HG03575 (cell line): ENCODE results near the gene PFKP.
"Not testable (repeated sequence)": the region's sequence is repeated elsewhere in the genome, so short reads cannot be mapped to it uniquely, and the experiment has no call there.

Source experiments
- ATAC-seq: cut with Tn5 transposase; IDR thresholded peaks from one replicate; pipeline ENCODE4 v1.9.1; 2021; ENCODE audit not compliant: unreplicated experiment, insufficient number of reproducible peaks, low FRiP score; ENCODE audit errors: extremely low read depth

PFKP gene

DNA sequence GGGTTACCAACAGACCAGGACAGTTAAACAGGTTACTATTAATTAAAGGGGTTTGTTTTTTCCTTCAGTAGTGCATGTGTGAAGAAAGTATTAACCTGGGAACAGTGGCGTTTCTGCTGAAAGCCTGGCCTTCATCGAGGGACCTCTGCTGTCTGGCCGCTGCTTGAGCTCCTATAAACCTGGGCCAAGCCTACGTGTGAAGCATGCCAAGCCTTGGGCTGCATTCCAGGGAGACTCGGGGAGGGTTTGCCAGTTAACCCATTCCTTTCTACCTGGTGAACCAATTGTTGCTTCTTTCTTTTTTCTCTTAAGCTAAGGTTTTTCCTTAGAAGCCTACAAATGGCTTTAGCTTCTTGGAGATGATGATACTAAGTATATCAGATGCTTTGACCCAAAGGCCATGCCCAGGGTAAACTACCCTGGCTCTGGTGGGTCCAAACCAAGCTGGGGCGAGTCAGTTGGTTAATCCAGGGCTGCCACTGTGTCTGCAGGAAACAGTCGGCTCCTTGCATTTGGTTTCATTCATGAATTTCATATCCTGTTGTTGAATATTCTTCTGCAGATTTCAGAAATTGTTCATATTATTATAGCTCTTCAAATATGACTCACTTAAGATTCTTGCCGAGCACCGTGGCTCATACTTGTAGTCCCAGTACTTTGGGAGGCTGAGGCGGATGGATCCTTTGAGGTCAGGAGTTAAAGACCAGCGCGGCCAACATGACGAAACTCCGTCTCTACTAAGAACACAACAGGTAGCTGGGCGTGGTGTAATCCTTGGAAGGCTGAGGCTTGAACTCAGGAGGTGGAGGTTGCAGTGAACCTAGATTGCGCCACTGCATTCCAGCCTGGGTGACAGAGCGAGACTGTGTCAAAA, 23.8 kb downstream of the PFKP start:
- no peak for ATAC-seq

DNA sequence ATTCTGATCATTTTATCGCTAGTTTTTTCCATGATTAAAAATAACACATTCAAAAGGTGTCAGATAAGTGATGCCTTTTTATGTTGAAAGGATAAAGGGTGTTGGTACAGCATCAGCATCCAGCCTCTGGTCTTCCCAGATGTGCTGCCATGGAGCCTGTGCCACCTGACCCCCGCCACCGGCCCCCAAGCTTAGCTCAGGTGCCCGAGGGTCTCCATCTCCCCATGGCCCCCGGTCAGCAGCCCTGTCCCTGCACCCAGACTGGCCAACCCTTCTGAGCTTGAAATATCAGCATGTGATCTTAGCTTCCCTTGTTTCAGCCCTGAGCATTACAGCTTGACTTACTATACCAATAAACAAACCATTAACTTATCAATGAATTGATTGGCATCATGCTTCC, 24.6 kb downstream of the PFKP start:
- ATAC-seq: no peak

DNA sequence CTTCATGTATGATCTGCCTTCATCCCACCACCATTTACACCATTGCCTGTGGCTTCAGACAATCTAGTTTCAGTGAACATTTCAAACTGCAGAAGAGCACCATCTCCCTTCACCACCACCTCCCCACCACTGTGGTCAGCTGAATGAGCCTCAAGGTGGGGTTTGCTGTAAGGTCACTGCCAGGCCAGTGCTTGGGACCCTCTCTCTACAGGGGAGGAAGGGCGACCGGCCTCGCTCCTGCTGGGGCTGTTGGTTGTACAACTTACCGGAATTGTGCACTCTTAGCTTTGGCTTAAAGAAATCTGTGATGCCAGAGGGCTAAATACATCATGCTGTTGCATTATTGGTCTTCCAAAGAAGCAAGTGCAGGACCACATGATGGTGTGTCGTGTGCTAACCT, 26.6 kb downstream of the PFKP start:
- no peak for ATAC-seq

DNA sequence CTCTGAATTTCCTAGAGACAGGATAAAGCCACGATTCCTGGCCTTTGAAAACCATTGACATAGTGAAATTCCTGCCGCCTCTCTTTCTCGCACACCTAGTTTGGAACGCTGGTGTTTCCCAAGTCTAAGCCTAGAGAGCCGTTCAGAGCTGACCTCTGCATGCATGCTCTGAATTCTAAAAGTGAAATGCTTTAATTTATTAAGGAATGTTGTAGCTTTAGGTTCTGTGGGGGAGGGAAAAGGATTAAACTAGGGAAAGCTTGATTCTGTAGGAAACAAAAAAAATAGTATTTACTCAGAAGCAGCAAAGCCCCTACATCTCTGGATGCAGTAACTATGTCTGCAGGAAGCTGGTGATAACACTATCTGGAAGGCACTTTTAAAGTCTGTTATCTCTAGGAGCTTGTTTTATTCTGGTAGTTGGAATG, 27.3 kb downstream of the PFKP start:
- ATAC-seq: no peak

DNA sequence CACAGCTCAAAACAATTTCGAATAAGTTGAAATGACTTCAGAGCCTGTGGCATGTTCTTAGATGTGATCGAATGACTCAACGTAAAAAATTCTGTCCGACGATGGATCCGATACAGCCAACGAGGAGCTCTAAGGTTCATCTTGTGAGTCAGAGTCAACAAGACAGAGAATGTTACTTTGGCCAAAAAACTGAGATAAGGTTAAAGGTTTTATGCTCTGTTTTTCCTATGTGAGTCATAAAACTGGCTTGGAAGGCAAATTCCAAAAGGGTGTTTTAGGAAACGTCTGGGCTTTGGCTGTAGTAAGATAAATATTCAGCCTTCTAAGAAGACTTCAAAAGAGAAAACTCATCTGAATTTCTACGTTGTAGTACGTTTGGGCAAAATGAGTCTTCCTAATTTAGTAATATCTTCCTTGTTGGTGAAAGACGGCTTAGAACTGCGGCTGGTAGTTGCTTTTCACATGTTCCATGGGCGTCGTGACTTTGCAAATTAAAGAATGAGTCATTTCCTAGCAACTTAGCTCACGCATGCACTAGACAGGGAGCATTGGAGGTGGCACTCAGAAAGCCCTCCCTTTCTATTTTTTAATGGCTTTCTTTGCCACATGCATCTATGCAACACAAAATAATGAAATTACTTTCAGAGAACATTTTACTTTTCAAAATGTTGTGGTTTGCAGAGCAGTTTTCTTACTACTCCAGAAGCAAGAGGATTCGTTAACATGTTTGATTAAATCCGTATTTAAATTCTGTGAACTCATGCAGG, 28.2 kb downstream of the PFKP start:
- ATAC-seq: no peak

DNA sequence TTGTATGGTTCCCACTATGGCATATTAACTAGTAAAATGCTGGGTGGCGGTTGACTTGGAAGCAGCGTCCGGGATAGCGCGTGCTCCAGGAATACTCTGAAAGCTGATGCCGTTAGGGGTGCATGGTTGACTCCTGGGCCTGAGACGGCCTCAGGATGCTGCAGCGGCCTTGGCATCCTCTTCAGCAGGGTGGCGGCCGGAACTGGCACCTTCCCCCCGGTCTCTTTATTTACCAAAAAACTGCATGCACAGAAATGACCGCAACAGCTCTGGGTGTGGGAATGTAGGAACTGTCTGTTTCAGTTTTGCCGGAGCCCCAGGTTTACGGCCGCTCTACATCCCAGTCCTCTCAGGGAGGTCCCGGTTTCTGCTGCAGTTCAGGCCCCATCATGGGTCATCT, 28.8 kb downstream of the PFKP start:
- no peak for ATAC-seq

DNA sequence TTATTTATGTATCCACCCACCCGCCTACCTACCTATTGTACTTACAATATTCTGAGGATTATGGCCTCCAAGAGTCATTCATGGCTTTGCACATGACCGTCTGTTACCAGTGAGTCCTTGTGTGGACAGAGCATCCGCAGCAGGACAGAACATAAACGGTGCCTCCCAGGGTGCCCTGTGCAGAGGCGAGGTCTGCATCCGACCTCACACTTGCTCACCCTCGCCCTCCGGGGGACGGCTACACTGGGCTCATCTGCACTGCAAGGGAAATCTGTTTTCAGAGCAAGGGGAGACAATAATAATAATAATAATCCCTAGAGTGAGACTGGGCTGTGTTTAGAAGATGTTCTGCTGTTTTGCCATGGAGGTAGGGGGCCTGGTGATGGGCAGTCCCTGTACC, 29.8 kb downstream of the PFKP start:
- no peak for ATAC-seq

DNA sequence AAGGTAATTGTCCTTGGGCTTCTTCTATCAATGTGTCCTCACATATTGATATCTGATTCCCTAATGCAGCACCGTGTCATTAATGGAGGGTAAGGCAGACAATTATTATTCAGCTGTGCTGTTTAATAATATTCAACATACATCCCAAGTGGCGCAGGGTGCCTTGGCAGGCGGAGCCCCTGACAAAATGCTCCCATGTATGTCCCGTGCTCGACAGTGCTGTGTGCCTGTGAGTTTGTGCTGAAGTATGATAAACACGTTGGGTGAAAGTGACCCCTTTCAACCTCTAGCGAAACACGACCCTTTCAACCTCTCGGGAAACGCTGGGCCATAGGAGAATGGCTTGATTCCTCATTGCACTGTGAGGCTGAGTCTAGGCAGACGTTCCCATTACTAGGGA, 31.3 kb downstream of the PFKP start:
- no peak for ATAC-seq

DNA sequence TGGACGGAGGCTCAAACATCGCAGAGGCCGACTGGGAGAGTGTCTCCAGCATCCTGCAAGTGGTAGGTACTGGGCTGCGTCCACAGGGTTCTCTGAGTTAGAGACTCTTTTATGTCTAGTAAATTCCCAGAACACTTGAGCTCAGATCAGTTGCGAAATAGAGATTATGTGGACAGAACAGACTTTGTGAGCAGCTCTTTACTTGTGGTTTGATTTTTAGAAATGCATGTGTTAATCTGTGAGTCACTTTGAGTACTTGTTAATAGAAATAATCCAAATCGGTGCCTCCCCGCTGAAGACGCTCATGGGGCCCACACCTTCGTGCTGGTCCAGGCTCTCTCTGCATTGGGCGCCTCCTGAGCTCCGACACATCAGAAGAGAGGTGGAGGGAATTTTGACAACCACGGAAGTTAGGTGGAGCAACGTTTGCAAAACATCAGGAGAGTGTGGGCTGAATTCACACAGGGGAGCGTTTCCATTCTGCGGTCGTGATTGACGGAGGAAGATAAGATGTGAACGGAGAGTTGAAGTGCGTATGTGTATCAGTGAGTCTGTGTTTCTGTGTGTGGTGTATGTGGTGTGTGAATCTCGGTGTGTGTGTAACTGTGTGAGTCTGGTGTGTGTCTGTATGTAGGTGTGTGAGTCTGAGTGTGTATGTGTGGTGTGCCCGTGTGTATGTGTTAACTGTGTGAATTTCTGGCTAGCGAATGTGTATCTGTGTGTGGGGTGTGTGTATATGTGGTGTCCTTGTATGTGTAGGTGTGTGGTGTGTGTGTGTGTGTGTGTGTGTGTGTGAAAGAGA, 32.1 kb downstream of the PFKP start:
- ATAC-seq: no peak

DNA sequence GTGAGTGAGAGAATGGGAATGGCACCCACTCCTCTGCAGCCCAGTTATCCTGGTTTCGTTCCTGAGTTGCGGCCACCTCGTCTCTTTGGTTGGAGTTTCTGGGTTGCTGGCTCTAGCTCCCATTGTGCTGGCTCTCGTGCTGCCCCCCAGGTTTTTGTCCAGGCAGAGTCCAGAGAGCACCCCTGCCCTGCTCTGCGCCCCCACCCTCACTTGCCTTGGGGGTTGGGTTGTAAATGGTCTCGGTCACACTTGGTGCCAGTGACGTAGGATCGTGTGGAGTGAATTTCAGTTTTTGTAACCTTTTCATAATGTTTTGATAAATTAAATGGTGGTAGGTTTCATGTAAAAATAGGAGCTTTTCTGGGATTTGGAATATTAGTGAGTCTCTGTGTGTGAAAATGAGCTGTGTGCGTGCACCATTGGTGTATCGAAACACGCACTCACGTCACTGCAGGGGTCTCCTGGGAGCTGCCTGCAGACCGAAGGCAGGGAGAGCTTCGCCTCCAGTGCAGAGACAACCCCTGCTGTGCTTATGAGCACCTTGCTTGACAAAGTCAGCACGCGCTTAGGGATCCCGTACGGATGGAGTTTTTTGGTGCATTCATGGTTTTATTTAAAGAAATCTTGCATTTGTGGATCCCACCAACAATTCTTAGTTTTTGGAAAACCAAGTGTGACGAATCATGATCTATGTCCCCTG, 32.9 kb downstream of the PFKP start:
- no peak for ATAC-seq

DNA sequence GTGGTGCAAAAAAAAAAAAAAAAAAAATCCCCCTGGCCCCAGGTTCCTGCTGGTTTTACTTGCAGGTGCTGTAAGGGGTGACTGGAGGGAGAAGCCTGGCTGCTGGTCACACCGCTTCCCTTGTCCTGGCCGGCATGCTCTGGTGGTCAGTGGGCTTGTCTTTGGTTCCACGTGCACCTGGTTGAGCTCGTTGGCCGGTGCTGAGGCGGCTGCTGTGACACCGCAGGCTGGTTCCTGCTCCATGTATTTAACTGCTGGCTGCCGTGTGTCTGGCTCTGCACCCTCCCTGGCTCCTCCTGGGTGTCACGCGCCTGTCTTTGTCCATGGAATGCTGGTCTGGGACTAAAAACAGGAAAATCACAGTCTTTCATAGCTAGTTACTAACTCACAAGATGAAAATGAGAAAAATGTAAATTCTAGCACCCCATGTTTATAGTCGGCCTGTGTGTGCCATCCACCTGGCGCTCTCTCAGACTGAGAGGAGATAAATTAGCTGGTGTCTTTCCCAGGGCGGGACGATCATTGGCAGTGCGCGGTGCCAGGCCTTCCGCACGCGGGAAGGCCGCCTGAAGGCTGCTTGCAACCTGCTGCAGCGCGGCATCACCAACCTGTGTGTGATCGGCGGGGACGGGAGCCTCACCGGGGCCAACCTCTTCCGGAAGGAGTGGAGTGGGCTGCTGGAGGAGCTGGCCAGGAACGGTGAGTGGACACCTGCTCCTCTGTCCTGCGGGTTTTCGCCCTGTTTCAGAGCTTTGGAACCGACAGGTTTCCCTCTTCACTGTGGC, 33.7 kb downstream of the PFKP start:
- no peak for ATAC-seq

DNA sequence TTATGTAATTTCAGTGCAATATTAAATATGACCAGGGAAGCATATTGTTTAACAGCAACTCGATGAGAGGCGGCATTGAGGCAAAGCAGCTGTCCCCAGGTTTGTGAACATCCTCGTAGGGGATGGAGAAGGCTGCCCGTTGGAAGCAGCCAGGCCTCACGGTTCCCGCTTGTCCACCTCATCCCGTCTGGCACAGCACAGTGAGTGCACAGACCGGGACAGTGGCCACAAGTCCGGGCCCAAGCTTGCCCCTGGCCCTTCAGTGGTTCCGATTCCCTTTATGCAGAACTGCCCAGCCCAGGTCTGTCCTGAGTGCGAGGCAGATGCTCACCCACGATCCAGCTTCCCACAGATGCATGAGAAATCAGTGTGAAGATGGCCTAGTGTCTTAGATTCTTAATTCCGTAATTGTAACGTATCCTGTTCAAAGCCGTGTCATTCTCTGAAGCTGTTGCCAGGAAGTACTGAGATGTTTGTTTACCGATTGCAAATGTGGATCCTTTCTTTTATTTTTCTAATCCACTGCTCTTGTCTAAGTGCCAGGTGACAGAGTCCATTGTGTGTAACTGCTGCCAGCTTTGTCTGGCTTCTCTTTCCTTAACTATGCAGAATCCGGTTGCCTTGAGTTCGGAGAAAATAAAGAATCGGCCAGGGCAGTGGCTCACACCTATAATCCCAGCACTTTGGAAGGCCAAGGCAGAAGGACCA, 35.5 kb downstream of the PFKP start:
- ATAC-seq: no peak

DNA sequence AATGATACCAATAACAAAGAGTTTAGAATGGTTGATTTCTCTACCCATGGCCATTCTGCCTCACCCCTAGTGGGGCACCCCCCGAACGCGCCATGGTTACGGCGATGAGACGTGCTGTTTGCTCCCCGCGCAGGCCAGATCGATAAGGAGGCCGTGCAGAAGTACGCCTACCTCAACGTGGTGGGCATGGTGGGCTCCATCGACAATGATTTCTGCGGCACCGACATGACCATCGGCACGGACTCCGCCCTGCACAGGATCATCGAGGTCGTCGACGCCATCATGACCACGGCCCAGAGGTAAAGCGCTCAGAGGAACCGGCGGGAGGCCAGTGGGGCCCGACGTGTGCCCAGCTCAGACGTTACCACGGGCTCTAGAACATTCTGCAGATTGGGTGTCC, 36.3 kb downstream of the PFKP start:
- ATAC-seq: no peak

DNA sequence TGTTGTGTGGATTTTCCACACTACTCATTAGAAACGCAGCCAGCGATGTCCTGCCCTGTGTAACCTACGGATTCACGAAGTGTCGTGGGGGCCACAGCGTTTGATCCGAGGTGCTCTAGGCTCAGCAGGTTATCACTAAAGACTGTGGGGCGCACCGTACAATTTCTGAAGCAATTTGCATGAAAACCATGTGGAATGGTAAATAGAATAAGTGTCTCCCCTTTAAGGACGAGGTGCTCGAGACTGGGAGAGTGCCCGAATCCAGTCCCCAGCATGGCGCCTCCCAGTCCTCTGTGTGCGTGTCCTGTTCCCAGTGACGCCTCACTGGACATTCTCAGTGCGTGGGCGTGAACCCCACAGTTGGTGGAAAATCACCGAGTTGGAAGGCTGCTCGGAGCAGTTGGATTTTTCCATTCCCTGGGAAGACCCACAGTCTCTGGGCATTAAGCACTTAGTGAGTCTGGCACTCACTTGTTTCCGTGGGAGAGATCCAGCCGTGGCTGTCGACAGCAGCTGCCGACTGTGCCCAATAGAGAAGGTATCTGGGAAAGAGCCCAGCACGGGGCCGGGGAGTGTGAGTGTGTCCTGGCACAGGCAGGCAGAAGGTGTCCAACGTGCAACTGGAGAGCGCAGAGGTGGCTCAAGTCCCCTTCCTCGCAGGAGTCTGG, 37.0 kb downstream of the PFKP start:
- no peak for ATAC-seq

DNA sequence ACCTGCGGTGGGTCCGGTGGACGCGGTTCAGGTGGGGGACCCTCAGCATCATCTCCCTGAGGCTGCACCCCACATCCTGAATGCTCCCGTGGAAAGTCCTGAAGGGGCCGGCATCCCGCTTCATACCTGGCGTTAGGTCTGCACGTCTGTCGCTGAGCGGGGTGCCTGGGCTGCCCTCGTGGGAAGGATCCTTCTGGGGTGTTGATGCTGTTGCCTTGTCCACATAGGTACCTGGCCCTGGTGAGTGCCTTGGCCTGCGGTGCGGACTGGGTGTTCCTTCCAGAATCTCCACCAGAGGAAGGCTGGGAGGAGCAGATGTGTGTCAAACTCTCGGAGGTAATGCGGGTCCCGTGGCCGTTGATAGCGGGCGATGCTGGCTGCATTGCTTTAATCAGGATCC, 37.8 kb downstream of the PFKP start:
- no peak for ATAC-seq

DNA sequence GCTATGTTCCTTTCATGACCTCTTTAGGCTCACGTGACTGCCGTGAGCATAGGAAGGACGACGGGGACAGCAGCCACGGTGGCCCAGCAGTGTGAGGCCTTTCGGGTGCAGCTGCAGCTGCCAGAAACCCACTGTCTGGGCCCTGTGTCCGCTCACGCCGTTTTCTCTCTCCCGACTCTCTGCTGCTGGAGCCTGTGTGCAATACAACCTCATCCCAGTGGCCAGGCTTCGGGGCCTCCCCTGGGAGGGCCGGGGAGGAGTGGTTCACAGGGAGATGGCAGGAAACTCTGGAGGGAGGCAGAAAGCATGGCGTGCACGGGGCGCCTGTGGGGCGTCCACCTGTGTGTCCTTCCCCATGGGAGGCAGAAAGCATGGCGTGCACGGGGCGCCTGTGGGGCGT, 38.6 kb downstream of the PFKP start:
- no peak for ATAC-seq

DNA sequence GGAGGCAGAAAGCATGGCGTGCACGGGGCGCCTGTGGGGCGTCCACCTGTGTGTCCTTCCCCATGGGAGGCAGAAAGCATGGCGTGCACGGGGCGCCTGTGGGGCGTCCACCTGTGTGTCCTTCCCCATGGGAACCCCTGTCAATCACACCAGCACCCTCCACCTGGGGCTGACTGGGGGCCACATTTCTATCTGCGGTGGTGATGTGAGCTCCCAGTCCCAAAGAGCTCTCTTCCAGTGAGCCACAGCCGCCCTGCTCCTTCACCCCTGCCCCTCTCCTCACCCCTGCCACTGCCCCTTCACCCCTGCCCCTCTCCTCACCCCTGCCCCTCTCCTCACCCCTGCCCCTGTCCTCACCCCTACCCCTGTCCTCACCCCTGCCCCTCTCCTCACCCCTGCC, 39.0 kb downstream of the PFKP start:
- ATAC-seq: not testable (repeated sequence)
